GM23338 (cell line): ENCODE results near the gene MARCHF9. TPM values are rescaled to one million over a fixed set of nuclear protein-coding genes. Genes with fewer than 3 reads are reported as not detected.

Experiments
- ATAC-seq: fragments of 200-7000 bp; cut with Tn5 transposase; 3 replicates; pipeline ENCODE4 v1.9.1; 2020
- DNase-seq: peaks from one replicate; pipeline ENCODE4 v3.0.0-alpha.2; 2015; ENCODE audit warnings: low spot score
- H2AFZ ChIP-seq: fragments of 200-600 bp; sonication (generic); 2 replicates; pipeline ENCODE4 v1.8.0; 2016; ENCODE audit warnings: antibody characterized with exemption, mild to moderate bottlenecking, moderate library complexity
- H3F3A ChIP-seq: fragments of 200-600 bp; sonication (generic); replicated peaks from 2 replicates; pipeline ENCODE4 v1.8.0; 2017; ENCODE audit warnings: antibody characterized with exemption, mixed run types, low read depth
- H3K27ac ChIP-seq: fragments of 200-600 bp; sonication (generic); 2 replicates; pipeline ENCODE4 v1.6.1; 2016; ENCODE audit warnings: low read depth
- H3K27me3 ChIP-seq: fragments of 200-600 bp; sonication (generic); 2 replicates; pipeline ENCODE4 v1.8.0; 2016; ENCODE audit warnings: mild to moderate bottlenecking, mixed run types, moderate library complexity; ENCODE audit not compliant: insufficient read depth
- H3K36me3 ChIP-seq: fragments of 200-600 bp; sonication (generic); 2 replicates; pipeline ENCODE4 v1.8.0; 2016; ENCODE audit warnings: mild to moderate bottlenecking; ENCODE audit not compliant: insufficient read depth
- H3K4me1 ChIP-seq: fragments of 200-600 bp; sonication (generic); 2 replicates; pipeline ENCODE4 v1.8.0; 2016; ENCODE audit warnings: mild to moderate bottlenecking, moderate library complexity; ENCODE audit not compliant: insufficient read depth
- H3K4me2 ChIP-seq: fragments of 200-600 bp; sonication (generic); 2 replicates; pipeline ENCODE4 v1.7.1; 2017; ENCODE audit warnings: mixed run types
- H3K4me3 ChIP-seq: fragments of 200-600 bp; sonication (generic); 2 replicates; pipeline ENCODE4 v1.6.1; 2016; ENCODE audit warnings: mixed run types
- H3K79me2 ChIP-seq: fragments of 200-600 bp; sonication (generic); replicated peaks from 2 replicates; pipeline ENCODE4 v1.8.0; 2017; ENCODE audit warnings: mild to moderate bottlenecking; ENCODE audit not compliant: insufficient read depth
- H3K9me2 ChIP-seq: fragments of 200-600 bp; sonication (generic); 2 replicates; pipeline ENCODE4 v1.8.0; 2017; ENCODE audit not compliant: insufficient read depth
- H4K20me1 ChIP-seq: fragments of 200-600 bp; sonication (generic); replicated peaks from 2 replicates; pipeline ENCODE4 v1.8.0; 2017; ENCODE audit warnings: mild to moderate bottlenecking; ENCODE audit not compliant: insufficient read depth
- H3K27ac Mint-ChIP-seq: 2 replicates; pipeline ENCODE4 v1.8.0; 2020; ENCODE audit warnings: inconsistent platforms, mild to moderate bottlenecking, moderate library complexity, mixed read lengths
- H3K27me3 Mint-ChIP-seq: 3 replicates; pipeline ENCODE4 v1.8.0; 2022; ENCODE audit warnings: low read depth, mild to moderate bottlenecking, moderate library complexity, mixed read lengths, inconsistent platforms; ENCODE audit not compliant: insufficient read depth, poor library complexity
- H3K36me3 Mint-ChIP-seq: 3 replicates; pipeline ENCODE4 v1.8.0; 2021; ENCODE audit warnings: low read depth, mild to moderate bottlenecking, inconsistent platforms, moderate library complexity, mixed read lengths
- H3K4me1 Mint-ChIP-seq: 3 replicates; pipeline ENCODE4 v1.8.0; 2020; ENCODE audit warnings: mild to moderate bottlenecking, inconsistent platforms, mixed read lengths
- H3K4me3 Mint-ChIP-seq: 3 replicates; pipeline ENCODE4 v1.8.0; 2021; ENCODE audit warnings: moderate library complexity, mild to moderate bottlenecking, inconsistent platforms, mixed read lengths
- H3K9me3 Mint-ChIP-seq: 3 replicates; pipeline ENCODE4 v1.8.0; 2020; ENCODE audit warnings: moderate library complexity, mild to moderate bottlenecking, inconsistent platforms, mixed read lengths
- CREB1 ChIP-seq: fragments of 250-450 bp; sonication (Bioruptor Pico); IDR thresholded peaks from 2 replicates; pipeline ENCODE4 v1.5.0; 2020; ENCODE audit warnings: low read depth, mild to moderate bottlenecking, moderate library complexity
- CTCF ChIP-seq, 2 experiments: fragments of 200-600 bp in 1 of 2; sonication (generic) in 1 of 2; conservative IDR thresholded peaks; 2 replicates each; pipeline versions ENCODE4 v1.5.1 to v1.6.1; 2016 to 2017; ENCODE audit warnings: antibody characterized with exemption in 2 of 2, low read depth in 2 of 2, mild to moderate bottlenecking in 2 of 2, moderate library complexity in 1 of 2
- EZH2 ChIP-seq: fragments of 200-600 bp; sonication (generic); IDR thresholded peaks from one replicate; pipeline ENCODE4 v1.8.0; 2017; ENCODE audit warnings: antibody characterized with exemption, mild to moderate bottlenecking, low read depth; ENCODE audit not compliant: unreplicated experiment
- EZH2phosphoT487 ChIP-seq: fragments of 200-600 bp; sonication (generic); IDR thresholded peaks from one replicate; pipeline ENCODE4 v1.8.1; 2018; ENCODE audit warnings: antibody characterized with exemption; ENCODE audit not compliant: unreplicated experiment
- JUNB ChIP-seq: IDR thresholded peaks from one replicate; pipeline ENCODE4 v1.6.1; 2016; ENCODE audit warnings: antibody characterized with exemption; ENCODE audit not compliant: unreplicated experiment
- NANOG ChIP-seq: IDR thresholded peaks from 2 replicates; pipeline ENCODE4 v1.6.1; 2016; ENCODE audit warnings: antibody characterized with exemption, borderline replicate concordance
- POLR2AphosphoS5 ChIP-seq: IDR thresholded peaks from 2 replicates; pipeline ENCODE4 v1.6.1; 2016; ENCODE audit warnings: antibody characterized with exemption, low read depth
- STAT1 ChIP-seq: IDR thresholded peaks from one replicate; pipeline ENCODE4 v1.6.1; 2016; ENCODE audit warnings: antibody characterized with exemption; ENCODE audit not compliant: unreplicated experiment
- ZNF114 ChIP-seq: fragments of 250-450 bp; sonication (Bioruptor Pico); IDR thresholded peaks from 2 replicates; pipeline ENCODE4 v1.5.0; 2020; ENCODE audit warnings: mild to moderate bottlenecking, moderate library complexity
- ZNF331 ChIP-seq: fragments of 250-450 bp; sonication (Bioruptor Pico); IDR thresholded peaks from 2 replicates; pipeline ENCODE4 v1.5.0; 2020; ENCODE audit warnings: low read depth, mild to moderate bottlenecking, moderate library complexity
- ZNF462 ChIP-seq: fragments of 250-450 bp; sonication (Bioruptor Pico); IDR thresholded peaks from 2 replicates; pipeline ENCODE4 v1.5.0; 2020; ENCODE audit warnings: mild to moderate bottlenecking, moderate library complexity
- polyA plus RNA-seq: library from polyadenylated mRNA; unstranded; fragments of >200 nt; fragmentation: Nextera tagmentation; extraction: Ambion mirVana; gene quantifications from 2 replicates; pipeline ENCODE4 v1.2.1, GENCODE V29; 2016
- total RNA-seq: library from RNA; depleted of rRNA; stranded (reverse); fragments of >200 nt; shearing (Covaris generic); gene quantifications from 2 replicates; pipeline ENCODE4 v1.2.3, GENCODE V29; 2014
- TF ChIP-seq, protein P1 (sequence below): IDR thresholded peaks from 2 replicates; pipeline ENCODE4 v1.6.1; 2016; ENCODE audit warnings: antibody characterized with exemption
- TF ChIP-seq, protein P2 (sequence below): IDR thresholded peaks from one replicate; pipeline ENCODE4 v1.6.1; 2018; ENCODE audit warnings: antibody characterized with exemption; ENCODE audit not compliant: unreplicated experiment

MARCHF9 gene
- total and polyA plus RNA-seq, 2 experiments from 2014 or later: 2.9 to 3.3 TPM

- Mint-ChIP-seq H3K9me3 (no peaks in the 10 kb centered on the region), H3K36me3 (peaks cover 55% of the 10 kb centered on the region), H3K27me3 (no peaks in the 10 kb centered on the region), H3K4me3 (no peak overlapping the region), H3K4me1 (no peaks in the 10 kb centered on the region), H3K27ac (no peak overlapping the region)
- Histone ChIP-seq H3F3A (no peaks in the 10 kb centered on the region), H2AFZ (no peak overlapping the region), H3K79me2 (no peaks in the 10 kb centered on the region), H3K36me3 (peaks cover 46% of the 10 kb centered on the region), H3K27me3 (no peaks in the 10 kb centered on the region), H3K4me2 (no peak overlapping the region), H3K27ac (no peak overlapping the region), H3K4me1 (no peaks in the 10 kb centered on the region), H4K20me1 (peaks cover 4% of the 10 kb centered on the region), H3K9me2 (no peaks in the 10 kb centered on the region), H3K4me3 (no peak overlapping the region)
- no peak for TF ChIP-seq ZNF331 (CRISPR knock-in tag)
- no peak for TF ChIP-seq CREB1 (CRISPR knock-in tag)
- no peak for TF ChIP-seq EZH2
- TF ChIP-seq, protein P1, sequence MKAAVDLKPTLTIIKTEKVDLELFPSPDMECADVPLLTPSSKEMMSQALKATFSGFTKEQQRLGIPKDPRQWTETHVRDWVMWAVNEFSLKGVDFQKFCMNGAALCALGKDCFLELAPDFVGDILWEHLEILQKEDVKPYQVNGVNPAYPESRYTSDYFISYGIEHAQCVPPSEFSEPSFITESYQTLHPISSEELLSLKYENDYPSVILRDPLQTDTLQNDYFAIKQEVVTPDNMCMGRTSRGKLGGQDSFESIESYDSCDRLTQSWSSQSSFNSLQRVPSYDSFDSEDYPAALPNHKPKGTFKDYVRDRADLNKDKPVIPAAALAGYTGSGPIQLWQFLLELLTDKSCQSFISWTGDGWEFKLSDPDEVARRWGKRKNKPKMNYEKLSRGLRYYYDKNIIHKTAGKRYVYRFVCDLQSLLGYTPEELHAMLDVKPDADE: no peak
- no peak for TF ChIP-seq EZH2phosphoT487
- TF ChIP-seq NANOG: no peak
- no peak for TF ChIP-seq CTCF (conservative IDR thresholded peaks at IDR 0.05; ENCODE audit: low read depth in 2 of 2)
- TF ChIP-seq JUNB: no peak
- TF ChIP-seq ZNF462 (CRISPR knock-in tag): no peak
- no peak for TF ChIP-seq POLR2AphosphoS5
- TF ChIP-seq ZNF114: no peak
- TF ChIP-seq STAT1: no peak
- TF ChIP-seq, protein P2, sequence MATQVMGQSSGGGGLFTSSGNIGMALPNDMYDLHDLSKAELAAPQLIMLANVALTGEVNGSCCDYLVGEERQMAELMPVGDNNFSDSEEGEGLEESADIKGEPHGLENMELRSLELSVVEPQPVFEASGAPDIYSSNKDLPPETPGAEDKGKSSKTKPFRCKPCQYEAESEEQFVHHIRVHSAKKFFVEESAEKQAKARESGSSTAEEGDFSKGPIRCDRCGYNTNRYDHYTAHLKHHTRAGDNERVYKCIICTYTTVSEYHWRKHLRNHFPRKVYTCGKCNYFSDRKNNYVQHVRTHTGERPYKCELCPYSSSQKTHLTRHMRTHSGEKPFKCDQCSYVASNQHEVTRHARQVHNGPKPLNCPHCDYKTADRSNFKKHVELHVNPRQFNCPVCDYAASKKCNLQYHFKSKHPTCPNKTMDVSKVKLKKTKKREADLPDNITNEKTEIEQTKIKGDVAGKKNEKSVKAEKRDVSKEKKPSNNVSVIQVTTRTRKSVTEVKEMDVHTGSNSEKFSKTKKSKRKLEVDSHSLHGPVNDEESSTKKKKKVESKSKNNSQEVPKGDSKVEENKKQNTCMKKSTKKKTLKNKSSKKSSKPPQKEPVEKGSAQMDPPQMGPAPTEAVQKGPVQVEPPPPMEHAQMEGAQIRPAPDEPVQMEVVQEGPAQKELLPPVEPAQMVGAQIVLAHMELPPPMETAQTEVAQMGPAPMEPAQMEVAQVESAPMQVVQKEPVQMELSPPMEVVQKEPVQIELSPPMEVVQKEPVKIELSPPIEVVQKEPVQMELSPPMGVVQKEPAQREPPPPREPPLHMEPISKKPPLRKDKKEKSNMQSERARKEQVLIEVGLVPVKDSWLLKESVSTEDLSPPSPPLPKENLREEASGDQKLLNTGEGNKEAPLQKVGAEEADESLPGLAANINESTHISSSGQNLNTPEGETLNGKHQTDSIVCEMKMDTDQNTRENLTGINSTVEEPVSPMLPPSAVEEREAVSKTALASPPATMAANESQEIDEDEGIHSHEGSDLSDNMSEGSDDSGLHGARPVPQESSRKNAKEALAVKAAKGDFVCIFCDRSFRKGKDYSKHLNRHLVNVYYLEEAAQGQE: no peak
- ATAC-seq: no peak
- DNase-seq: no peak
These were observed 40.5 kb downstream of the MARCHF9 start for GRCh38 chr12:57795354-57795753.
